DND-41 (cell line): ENCODE results near the gene ZCCHC8.
"Not testable (repeated sequence)": the region's sequence is repeated elsewhere in the genome, so short reads cannot be mapped to it uniquely, and the experiment has no call there.

Experiments used
- ATAC-seq: fragments of 200-7000 bp; cut with Tn5 transposase; 3 replicates; pipeline ENCODE4 v1.9.1; 2021; ENCODE audit warnings: low read depth; ENCODE audit not compliant: insufficient read depth
- DNase-seq: peaks from one replicate; pipeline ENCODE4 v3.0.0-alpha.2; 2020
- H2AFZ ChIP-seq: 2 replicates; pipeline ENCODE4 v1.6.0; 2012; ENCODE audit warnings: low read depth, low read length
- H3K27ac ChIP-seq: 2 replicates; pipeline ENCODE4 v1.5.1; 2012; ENCODE audit warnings: low read length, inconsistent platforms
- H3K27me3 ChIP-seq: fragments of 200-600 bp; sonication (generic); 2 replicates; pipeline ENCODE4 v1.6.0; 2012; ENCODE audit warnings: low read length, mild to moderate bottlenecking, inconsistent platforms; ENCODE audit not compliant: insufficient read depth, poor library complexity
- H3K36me3 ChIP-seq: 2 replicates; pipeline ENCODE4 v1.5.1; 2012; ENCODE audit warnings: low read length, inconsistent platforms; ENCODE audit not compliant: insufficient read depth
- H3K4me1 ChIP-seq: 2 replicates; pipeline ENCODE4 v1.5.1; 2012; ENCODE audit warnings: mild to moderate bottlenecking, low read length; ENCODE audit not compliant: insufficient read depth
- H3K4me2 ChIP-seq: 2 replicates; pipeline ENCODE4 v1.6.0; 2012; ENCODE audit warnings: mild to moderate bottlenecking, moderate library complexity, low read length, inconsistent platforms; ENCODE audit not compliant: insufficient read depth
- H3K4me3 ChIP-seq, 2 experiments: fragments of 200-600 bp in 1 of 2; shearing (Covaris generic) in 1 of 2; 2 replicates each; pipeline ENCODE4 v1.5.1; 2012 to 2016; ENCODE audit warnings: inconsistent platforms in 2 of 2, low read length in 2 of 2, mild to moderate bottlenecking in 2 of 2, low read depth in 1 of 2, moderate library complexity in 1 of 2
- H3K79me2 ChIP-seq: 2 replicates; pipeline ENCODE4 v1.6.0; 2012; ENCODE audit warnings: low read length, inconsistent platforms; ENCODE audit not compliant: insufficient read depth
- H3K9ac ChIP-seq: 2 replicates; pipeline ENCODE4 v1.6.0; 2012; ENCODE audit warnings: low read depth, mild to moderate bottlenecking, inconsistent platforms, low read length, moderate library complexity
- H3K9me3 ChIP-seq: 2 replicates; pipeline ENCODE4 v1.5.1; 2012; ENCODE audit warnings: low read length, moderate library complexity, mild to moderate bottlenecking, inconsistent platforms; ENCODE audit not compliant: insufficient read depth, severe bottlenecking
- H4K20me1 ChIP-seq: 2 replicates; pipeline ENCODE4 v1.6.0; 2012; ENCODE audit warnings: low read length; ENCODE audit not compliant: insufficient read depth
- CTCF ChIP-seq: IDR thresholded peaks from 2 replicates; pipeline ENCODE4 v1.5.1; 2012; ENCODE audit warnings: borderline replicate concordance, low read length, moderate library complexity, mild to moderate bottlenecking; ENCODE audit not compliant: poor library complexity, severe bottlenecking; ENCODE audit errors: extremely low read depth
- EZH2 ChIP-seq: IDR thresholded peaks from 3 replicates; pipeline ENCODE4 v1.6.1; 2012; ENCODE audit warnings: borderline replicate concordance, low read depth, mild to moderate bottlenecking, moderate library complexity, low read length, inconsistent platforms; ENCODE audit not compliant: severe bottlenecking

The ZCCHC8 gene

GRCh38 chr12:122499991-122500684 is 594 bp downstream of the ZCCHC8 start:
- Histone ChIP-seq H3K36me3 (peaks cover 35% of the 10 kb centered on the region), H3K27me3 (no peaks in the 10 kb centered on the region), H3K27ac (peak overlapping the region; percentile 98), H3K9ac (peak overlapping the region; percentile 96), H3K4me1 (peaks cover 45% of the 10 kb centered on the region), H4K20me1 (peaks cover 1% of the 10 kb centered on the region; the same call in 1 of the 2 replicates), H3K4me3 (peak overlapping the region; percentile 91 to 92), H2AFZ (peak overlapping the region; percentile 93), H3K4me2 (peak overlapping the region; percentile 64), H3K9me3 (no peaks in the 10 kb centered on the region), H3K79me2 (peaks cover 55% of the 10 kb centered on the region)
- DNase-seq (peak; percentile 73), ATAC-seq (peak; percentile 25)
- TF ChIP-seq CTCF (no peak), EZH2 (no peak)

GRCh38 chr12:122495258-122495657 is 5.5 kb downstream of the ZCCHC8 start:
- DNase-seq (no peak), ATAC-seq (no peak)
- no peak for TF ChIP-seq EZH2
- TF ChIP-seq CTCF, result no peak
- peak overlapping the region; percentile 5; the same call in 1 of the 2 replicates for H3K4me2 ChIP-seq
- H3K4me1 ChIP-seq, result peaks cover 36% of the 10 kb centered on the region
- H3K27ac ChIP-seq, result no peak overlapping the region
- peaks cover 3% of the 10 kb centered on the region; the same call in 1 of the 2 replicates for H4K20me1 ChIP-seq
- H3K9ac ChIP-seq, result no peak overlapping the region
- H3K4me3 ChIP-seq, result no peak overlapping the region
- H3K9me3 ChIP-seq, result no peaks in the 10 kb centered on the region
- peaks cover 57% of the 10 kb centered on the region for H3K36me3 ChIP-seq
- peaks cover 86% of the 10 kb centered on the region for H3K79me2 ChIP-seq
- H3K27me3 ChIP-seq, result no peaks in the 10 kb centered on the region
- no peak overlapping the region for H2AFZ ChIP-seq

- not testable (repeated sequence) for H3K4me2 ChIP-seq, H3K27ac ChIP-seq, ATAC-seq, H2AFZ ChIP-seq, DNase-seq, H4K20me1 ChIP-seq, H3K4me3 ChIP-seq, H3K9ac ChIP-seq, H3K9me3 ChIP-seq, H3K27me3 ChIP-seq
- peaks cover 75% of the 10 kb centered on the region for H3K36me3 ChIP-seq
- H3K79me2 ChIP-seq, result peaks cover 70% of the 10 kb centered on the region
- peaks cover 23% of the 10 kb centered on the region for H3K4me1 ChIP-seq
Measured at GRCh38 chr12:122493222-122493621, 7.5 kb downstream of the ZCCHC8 start.

GRCh38 chr12:122491991-122492390 is 8.7 kb downstream of the ZCCHC8 start:
- H4K20me1 ChIP-seq, result peaks cover 6% of the 10 kb centered on the region; the same call in 1 of the 2 replicates
- TF ChIP-seq CTCF, result no peak
- TF ChIP-seq EZH2, result no peak
- DNase-seq (no peak), ATAC-seq (no peak)
- peaks cover 87% of the 10 kb centered on the region for H3K36me3 ChIP-seq
- no peak overlapping the region for H3K9ac ChIP-seq
- H3K27ac ChIP-seq, result no peak overlapping the region
- no peak overlapping the region for H3K4me3 ChIP-seq
- H3K27me3 ChIP-seq, result no peaks in the 10 kb centered on the region
- H3K79me2 ChIP-seq, result peaks cover 68% of the 10 kb centered on the region
- no peaks in the 10 kb centered on the region for H3K9me3 ChIP-seq
- H3K4me1 ChIP-seq, result peaks cover 12% of the 10 kb centered on the region; the same call in 1 of the 2 replicates
- H2AFZ ChIP-seq, result no peak overlapping the region
- H3K4me2 ChIP-seq, result no peak overlapping the region
